NCI-H2081 treated with DMSO at 0.1 percent for 48 hours (cell line): Measurements from ENCODE around the gene PLD6.
"Not testable (repeated sequence)": the region's sequence is repeated elsewhere in the genome, so short reads cannot be mapped to it uniquely, and the experiment has no call there.

Experiments
- DNase-seq: peaks from one replicate; lab custom pipeline; 2025; lab: John Stamatoyannopoulos, UW

Gene PLD6

DNA sequence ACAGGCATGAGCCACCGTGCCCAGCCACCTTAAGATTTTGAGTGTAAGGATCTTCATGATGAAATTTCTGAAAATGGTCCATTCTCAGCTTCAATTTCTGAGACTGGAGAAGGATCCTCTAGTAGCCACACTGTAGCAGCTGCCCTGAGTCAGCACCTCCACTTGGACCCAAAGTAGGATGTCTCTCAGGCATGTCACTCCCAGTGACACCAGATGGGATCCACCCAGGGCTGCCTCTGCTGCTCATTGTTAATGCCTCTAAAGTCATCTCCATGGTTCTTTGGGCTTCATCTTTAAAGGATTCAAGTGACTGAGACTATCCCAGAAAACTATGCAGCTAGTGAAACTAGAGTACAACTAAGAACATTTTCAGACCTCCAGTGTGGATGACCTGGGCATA is 7.9 kb downstream of the PLD6 start:
- DNase-seq: no peak

DNA sequence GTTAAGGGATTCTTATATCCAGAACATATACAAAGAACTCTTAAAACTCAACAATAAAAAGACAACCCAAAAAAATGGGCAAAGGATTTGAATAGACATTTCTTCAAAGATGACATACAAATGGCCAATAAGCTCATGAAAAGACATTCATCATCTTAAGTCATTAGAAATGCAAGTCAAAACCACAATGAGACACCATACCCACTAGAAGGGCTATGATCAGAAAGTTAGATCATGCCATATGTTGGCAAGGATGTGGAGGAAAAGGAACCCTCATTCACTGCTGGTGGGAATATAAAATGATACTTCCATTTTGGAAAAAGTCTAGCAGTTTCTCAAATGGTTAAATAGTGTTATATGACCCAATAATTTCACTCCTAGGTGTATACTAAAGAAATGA is 9.4 kb downstream of the PLD6 start:
- DNase-seq: no peak

DNA sequence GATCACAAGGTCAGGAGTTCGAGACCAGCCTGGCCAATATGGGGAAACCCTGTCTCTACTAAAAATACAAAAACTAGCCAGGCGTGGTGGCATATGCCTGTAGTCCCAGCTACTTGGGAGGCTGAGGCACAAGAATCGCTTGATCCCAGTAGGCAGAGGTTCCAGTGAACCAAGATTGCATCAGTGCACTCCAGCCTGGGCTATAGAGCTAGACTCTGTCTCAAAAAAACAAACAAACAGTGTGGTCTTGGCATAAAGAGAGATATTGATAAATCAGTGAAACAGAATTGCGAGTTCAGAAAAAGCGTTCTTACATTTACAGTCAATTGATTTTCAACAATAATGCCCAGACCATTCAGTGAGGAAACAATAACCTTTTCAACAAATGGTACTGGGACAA is 10.7 kb downstream of the PLD6 start:
- not testable (repeated sequence) for DNase-seq

DNA sequence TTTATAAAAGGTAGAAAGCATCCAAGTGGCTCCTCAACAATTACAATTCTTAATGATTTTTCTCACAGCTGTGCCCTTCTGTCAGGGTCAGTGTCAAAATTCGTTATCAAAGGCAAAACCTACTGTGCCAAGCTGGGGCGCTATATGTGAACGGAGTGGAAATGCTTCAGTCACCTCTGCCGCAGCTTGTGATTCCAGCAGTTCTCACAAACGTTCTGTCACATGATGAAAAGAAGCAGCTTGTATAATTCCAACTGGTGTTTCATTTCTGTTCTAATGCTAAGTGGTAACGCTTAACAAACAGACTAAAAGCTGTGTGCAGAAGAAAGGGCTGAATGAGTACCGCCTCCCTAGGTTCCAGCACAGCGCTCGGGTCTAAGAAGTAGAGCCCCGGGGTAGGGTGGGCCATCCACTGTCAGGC is 14.2 kb downstream of the PLD6 start:
- no peak for DNase-seq

DNA sequence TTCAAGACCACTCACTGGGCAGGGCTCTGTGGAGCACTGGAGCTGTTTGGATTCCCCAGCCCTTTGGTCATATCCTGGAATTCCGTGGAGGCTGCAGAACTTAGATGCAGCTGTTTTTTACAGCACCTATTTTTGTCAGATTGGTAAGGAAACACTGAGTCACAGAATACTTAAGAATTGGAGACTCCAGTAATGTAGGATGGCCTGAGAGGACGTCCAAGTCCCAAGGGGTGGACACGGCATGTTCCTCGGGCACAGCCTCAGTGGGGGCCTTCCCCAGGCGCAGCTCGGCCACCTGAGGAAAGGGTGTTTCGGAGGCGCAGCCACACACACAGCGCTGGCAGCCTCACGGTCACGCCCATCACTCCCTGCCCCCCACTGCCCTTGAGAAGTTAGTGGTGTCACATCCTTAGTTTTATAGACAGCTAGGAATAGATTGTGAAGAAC is 14.8 kb downstream of the PLD6 start:
- DNase-seq: no peak

DNA sequence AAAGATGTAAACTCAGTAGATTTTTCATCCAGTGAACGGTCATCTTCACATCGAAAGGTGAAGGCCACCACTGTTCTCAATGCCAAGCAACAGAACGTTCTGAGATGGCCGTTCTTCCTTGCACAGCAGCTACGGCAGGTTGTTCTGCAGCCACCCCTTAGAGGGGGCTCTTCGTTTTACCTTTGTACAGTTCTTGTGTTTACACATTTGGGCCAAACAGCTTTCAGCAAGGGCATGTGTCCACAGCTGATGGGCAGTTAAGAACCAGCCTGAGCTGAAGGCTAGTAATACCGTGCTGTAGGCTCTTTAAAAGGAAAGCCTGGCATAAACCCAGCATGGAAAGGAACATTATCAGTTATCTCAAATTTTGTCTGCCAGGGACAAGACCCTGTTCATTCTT is 15.9 kb downstream of the PLD6 start:
- no peak for DNase-seq

DNA sequence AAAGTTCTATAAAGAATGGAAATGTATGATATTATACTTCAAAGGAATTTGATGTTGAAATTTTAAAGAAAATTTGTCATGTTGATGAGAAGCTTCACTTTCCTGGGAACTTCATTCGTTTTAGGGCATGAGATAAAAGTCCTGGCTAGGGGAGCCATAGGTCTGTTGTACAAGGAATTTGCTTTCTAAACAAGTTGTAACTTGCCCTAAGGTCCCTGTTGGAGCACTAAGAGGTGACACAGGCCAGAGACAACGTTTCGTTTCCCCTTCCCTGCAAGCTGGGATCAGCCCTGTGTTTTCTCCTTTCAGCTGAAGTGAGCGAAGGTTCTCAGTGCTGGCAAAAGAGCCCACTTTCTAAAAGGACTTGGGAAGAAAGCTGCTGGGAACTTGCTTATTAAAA is 16.6 kb downstream of the PLD6 start:
- DNase-seq: no peak

DNA sequence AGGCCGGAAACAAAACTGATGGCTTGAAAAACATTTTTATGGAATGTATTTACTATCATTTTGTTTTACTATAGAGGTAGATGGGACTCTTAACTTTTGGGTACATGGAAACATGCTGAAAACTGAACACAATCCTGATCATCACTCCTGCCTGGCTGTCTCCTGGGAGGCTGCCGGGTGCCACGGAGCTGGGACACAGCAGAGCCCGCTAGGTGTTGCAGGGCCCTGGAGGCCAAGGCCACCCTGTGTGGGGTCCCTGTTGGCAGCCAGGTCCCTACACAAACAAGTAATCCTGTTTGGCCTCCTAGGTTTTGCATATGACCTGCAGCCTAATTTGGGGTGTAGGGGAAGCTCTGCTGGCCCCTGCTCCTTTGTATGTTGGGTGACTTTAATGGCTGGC is 17.5 kb downstream of the PLD6 start:
- DNase-seq: no peak

DNA sequence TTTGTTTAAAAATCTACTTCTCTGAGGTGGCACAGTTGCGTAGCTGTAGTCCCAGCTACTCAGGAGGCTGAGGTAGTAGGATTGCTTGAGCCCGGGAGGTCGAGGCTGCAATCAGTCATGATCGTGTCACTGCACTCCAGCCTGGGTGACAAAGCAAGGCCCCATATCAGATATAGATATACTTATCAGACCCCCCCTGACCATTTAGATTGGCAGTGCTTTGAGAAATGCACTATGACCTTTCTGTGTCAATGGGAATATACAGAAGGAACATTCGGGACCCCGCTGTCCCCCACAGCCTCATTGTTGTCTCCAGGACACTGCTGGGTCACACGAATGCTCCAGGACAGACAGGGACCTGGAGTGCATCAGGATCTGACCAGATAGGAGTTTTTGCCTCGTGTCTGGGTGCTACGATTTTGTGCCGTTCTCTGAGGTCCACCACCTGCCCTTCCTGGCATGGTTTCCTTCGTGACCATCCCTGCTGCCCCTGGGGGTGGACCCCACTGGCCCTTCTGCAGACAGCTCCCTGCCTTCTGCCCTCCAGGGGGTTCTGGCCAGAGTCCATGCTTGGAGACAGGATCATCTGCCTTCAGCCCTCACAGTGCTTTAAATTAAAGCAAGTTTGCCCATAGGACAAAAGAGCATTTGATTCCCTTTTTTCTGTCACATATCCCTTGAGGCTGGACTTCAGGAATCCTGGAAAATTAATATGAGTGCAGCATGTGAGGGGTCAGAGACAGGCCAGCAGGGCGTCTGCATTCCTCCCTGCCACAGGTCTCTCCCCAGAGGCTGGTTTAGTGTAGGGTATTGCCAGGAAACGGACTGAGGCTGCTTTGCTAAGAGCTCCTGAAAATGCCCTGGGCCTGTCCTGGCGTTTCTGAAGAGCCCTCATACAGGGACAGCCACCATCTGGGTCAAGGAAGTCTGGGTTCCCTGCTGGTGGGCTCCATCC is 19.3 kb downstream of the PLD6 start:
- DNase-seq: no peak

DNA sequence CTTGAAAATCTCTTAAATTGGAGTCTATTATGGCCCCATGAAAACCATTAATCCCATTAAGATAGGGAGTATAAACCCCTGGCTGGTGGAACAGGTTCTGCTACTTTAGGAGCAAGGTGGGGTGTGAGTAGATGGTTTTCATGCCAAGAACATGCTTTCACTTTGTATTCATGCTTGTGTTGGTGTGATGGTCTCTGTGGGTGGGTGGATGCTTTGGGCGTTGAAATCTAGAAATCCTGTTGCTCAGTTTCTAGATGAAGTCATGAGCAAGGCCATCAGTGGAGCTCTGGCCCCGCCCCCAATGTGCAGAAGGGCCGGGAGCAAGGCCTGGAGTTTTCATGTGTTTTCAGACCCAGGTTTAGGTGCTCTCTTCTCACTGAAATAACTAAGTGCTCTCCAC is 20.1 kb downstream of the PLD6 start:
- DNase-seq: no peak

DNA sequence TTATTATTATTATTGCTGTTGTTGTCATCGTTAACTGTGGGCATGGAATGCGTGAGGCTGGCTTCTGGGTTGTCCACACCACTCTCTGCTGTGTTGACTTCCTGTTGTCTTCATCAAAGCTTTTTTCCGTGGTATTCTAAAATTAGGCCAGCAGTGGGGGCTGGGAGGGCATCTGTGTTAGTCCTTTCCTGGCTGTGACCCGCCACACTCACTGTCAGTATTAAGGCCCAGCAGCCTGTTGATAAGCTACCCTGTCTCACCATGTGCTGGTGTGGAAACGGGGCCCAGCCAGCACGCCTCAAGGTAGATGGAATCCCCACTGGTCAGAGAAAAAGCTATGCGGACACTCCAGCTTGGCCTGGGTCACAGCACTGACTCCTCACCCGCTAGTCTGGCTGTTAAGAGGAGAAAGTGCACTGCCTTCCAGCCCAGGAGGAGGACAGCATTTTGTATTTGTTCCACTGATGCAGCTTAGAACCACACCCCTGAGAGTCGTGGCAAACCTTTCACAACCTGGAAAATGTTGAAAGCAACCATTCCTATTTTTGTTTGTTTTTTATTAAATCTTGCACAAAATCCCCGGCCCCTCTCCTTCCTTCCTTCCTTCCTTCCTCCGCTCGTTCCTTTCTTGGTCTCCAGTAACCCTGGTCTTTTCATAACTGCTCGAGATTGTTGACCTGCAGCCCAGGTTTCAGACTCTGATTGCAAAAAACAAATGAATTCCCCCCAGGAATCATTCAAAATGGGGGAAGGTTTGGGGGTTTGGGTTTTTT is 21.0 kb downstream of the PLD6 start:
- DNase-seq: not testable (repeated sequence)

DNA sequence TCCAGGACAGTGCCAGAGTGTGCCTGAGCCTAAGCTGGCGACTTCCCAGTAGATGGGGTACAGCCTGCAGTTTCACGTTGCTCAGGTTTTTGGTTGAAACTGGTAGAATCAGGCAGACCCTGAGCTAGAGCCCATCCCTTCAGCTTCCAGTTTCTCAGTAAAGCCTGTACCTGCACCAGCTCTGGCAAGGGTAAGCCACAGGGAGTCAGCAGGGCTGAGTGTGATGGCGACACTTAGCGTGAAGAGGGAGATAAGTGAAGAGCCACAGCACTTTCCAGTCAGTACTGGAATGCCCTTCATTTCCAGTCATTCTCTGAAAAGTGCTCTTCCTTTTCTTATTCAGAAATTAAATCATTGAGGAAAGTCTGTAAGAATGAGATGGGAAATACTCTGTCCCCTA is 22.4 kb downstream of the PLD6 start:
- no peak for DNase-seq

DNA sequence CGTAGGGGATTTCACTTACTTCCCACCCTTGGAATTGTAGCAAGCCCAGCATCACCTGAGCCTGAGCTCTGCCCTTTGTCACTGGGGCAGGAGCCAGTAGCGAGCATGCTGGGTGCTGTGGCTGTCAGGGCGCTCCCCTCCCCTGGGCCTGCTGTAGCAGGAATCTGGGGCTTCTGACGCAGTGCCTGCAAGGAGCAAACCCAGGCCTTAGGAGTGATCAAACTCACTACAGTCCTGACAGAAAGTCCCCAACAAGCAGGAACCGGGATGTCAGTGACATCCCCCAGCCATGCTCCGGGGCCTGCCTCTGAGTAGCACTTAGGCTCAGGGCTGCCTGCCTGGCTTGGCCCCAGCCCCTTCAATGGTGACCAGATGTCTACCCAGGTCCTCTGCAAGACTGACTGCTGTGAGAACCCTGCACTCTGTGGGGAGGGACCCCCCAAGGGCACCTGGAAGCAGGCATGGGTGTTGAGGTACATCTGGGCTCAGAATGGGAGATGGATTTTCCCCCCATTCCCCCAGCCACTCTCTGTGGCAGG is 23.5 kb downstream of the PLD6 start:
- DNase-seq: no peak

DNA sequence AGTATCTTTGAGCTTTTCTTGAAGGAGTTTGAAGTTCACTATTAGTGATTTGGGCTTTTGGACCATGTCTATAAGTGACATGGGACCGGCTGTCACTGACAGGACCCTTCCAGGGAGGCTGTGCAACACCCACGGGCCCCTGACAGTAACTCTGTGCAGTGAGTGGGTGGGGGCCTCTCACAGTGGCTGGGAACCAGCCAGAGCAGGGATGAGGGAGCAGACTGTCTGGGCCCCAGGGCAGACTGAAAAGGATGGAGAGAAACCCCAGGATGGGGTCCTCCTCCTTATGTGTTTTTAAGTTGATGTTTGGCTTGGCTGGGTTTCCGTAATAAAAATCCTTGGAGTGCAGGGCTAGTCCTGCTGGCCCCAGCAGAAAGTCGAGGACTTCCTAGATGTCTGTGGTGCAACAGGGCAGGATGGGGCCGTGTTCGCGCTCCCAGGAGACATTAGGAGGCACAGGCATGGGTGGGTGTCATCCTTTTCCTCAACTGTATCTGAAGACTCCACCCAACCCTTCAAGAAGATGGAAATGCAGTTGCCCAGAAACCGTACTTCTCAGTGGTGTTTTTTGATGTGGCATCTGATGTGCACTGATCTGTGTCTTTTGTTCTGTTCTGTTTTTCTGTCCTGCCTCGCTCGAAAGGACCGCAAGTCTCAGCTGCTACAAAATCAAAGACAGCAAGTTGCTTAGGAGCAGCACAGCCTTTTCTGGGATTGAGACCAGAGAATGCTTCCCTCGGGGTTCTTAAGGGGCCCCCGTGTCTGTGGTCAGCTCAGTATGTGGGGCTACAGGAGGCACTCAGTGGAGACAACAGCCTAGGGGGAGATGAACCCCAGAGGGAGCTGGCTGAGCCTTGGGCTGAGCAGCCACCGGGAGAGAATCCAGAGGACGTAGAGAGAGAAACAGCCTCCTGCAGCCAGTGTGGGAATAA is 24.2 kb downstream of the PLD6 start:
- DNase-seq: no peak

DNA sequence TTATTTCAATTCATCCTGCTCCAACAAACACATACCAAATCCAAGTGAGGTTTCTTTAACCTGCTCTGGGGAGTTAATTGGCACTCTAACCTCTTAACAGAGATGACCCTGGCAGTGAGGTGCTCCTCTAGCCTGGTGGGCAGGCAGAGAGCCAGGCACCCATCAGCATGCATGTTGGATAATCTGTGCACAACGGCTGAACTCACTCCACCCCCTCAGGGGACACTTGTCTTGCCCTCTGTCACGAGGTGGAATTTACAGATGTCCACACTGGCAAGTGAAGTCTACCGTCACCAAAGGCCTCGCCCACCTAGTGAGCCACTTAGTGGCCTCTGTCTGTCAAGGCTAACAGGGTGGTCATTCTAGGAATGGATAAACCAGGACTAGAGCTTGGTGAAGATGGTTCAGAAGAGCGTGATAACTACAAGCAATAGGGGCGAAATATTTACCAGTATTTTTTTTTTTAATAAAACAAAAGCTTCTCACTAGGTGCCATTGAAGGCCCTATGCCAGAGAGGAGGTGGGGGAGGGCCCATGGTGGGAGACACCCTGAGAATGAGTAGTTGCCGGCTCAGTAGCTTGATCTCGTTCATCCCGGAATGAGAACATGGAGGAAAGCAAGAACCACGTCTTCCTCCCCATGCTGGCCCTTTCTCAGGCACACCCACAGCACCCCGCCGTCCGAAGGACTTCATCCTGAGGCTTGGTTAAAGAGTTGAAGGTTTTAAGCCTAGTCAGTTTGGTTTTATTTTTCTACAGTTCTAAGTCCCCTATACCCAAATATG is 25.2 kb downstream of the PLD6 start:
- no peak for DNase-seq

DNA sequence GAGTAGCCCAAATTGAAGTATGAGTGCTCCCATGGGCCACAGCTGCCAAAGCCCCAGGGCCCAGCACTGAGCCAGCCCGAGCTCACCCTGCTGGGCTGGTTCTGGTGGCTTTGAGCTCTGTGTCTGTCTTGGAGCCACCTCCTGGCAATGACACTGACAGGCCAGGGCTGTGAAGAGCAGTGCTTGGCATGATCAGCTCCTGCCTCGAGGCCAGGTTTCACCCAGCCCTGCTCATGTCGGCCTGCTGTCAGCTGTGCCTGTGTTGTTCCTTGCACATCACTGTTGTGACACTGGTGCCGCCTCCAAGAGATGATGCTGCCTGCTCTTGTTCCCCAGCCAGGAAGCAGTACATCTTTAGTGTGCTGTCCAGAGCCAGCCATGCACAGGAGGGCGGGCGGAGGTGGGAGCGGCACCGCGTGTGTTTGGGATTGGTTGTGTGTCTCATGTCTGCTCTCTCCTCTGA is 26.0 kb downstream of the PLD6 start:
- DNase-seq: no peak

DNA sequence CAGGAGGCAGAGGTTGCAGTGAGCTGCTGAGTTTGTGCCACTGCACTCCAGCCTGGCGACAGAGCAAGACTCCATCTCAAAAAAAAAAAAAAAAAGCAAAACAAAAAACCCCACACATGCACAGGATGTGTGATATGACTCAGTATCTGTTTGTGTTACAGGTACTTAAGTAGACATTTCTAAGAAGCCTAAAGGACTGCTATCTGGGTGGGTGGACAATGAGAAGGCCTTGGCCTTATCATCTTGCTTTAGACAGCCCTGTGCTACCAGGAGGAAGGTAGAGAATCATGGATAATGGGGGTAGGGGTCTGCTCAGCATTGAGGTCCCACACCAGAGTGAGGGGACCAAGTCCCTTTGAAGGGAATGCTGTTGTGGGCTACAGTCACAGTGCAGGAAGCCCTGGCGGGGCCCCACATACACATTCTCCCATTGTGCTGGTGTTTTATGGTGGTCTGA is 26.7 kb downstream of the PLD6 start:
- DNase-seq: no peak

DNA sequence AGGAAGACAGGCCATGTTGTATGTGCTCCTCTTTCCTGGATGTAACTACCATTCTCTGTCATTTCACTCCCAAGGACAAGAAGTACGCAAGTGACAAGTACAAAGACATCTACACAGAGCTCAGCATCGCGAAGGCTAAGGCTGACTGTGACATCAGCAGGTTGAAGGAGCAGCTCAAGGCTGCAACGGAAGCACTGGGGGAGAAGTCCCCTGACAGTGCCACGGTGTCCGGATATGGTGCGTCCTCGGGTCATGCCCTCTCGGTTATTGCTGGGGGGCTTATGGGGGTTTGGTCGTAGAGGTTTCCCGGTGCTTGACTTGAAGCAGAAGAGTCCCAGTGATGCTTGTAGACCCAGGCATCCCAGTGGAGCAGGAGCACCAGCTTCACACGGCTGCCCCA is 29.0 kb downstream of the PLD6 start:
- no peak for DNase-seq

DNA sequence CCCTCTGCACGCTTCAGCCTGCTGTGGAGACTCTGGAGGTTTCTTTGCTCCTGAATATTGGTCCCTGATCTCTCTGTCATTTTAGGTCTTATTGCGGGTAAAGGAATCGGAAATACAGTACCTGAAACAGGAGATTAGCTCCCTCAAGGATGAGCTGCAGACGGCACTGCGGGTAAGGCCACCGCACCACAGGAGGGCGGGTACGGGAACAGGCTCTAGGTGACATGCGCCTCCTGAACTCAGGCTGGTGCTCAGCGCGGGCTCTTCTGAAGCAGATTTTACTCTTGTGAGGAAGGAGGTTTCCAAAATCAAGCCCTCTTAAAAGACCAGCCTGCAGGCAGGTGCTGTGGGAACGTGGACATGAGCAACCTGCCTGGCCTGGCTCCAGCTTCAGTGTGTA is 29.8 kb downstream of the PLD6 start:
- no peak for DNase-seq

DNA sequence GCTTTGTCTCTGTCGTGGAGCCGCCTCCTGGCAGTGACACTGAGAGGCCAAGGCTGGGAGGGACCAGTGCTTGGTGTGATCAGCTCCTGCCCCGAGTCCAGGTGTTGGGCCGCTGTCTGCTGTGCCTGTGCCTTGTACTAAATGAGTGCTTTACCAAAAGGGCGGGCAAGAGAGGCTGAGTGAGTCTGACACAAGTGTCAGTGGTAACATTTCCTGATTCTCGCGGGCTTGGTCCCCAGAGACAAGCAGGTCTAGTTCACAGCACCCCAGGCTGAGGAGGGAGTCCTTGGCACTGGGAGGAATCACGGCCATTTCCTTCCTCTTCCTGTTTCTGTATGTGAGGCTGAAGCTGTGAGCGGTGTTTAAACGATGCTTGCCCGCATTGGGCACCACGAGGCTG is 30.2 kb downstream of the PLD6 start:
- DNase-seq: no peak

DNA sequence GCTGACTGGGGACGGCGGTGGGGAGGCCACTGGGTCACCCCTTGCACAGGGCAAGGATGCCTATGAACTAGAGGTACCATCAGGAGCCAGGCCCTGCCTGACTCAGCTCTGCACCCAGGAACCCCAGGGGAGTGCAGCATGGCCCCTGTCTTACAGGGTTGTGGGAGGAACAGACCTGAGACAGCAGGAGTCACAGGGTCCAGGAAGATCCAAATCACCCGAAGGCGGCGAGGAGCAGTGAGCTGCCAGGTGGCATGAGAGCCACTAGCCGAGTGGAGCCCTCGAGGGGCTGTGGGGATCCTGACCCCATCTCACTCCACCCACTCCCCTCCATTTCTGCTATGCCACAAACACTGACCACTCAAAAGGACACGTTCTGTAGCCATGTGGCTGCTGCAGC is 30.8 kb downstream of the PLD6 start:
- DNase-seq: no peak
